HG02870 (cell line): ENCODE data around the gene ISOC2.
"Not testable (repeated sequence)": the region's sequence is repeated elsewhere in the genome, so short reads cannot be mapped to it uniquely, and the experiment has no call there.

ENCODE experiments used
- ATAC-seq: cut with Tn5 transposase; IDR thresholded peaks from one replicate; pipeline ENCODE4 v1.9.1; 2021; ENCODE audit warnings: mild to moderate bottlenecking, moderate library complexity; ENCODE audit not compliant: unreplicated experiment

ISOC2 gene

GRCh38 chr19:55443045-55443823 lies 18.2 kb downstream of the ISOC2 start, which contains the start of gene SHISA7:
TSS of gene SHISA7 (minus strand) at chr19:55443300. CDS start at chr19:55442863, 437 bp downstream.
- no peak for ATAC-seq

GRCh38 chr19:55442372-55442961 lies 19.0 kb downstream of the ISOC2 start:
- ATAC-seq: no peak

GRCh38 chr19:55441692-55442321 lies 19.6 kb downstream of the ISOC2 start:
- ATAC-seq: no peak

GRCh38 chr19:55441319-55441691 lies 20.1 kb downstream of the ISOC2 start:
- ATAC-seq: no peak

GRCh38 chr19:55440411-55441105 lies 20.9 kb downstream of the ISOC2 start:
- ATAC-seq: no peak

GRCh38 chr19:55439052-55439451 lies 22.4 kb downstream of the ISOC2 start:
- ATAC-seq: no peak

GRCh38 chr19:55437410-55437809 lies 24.0 kb downstream of the ISOC2 start:
- ATAC-seq: no peak

GRCh38 chr19:55436847-55437246 lies 24.6 kb downstream of the ISOC2 start:
- ATAC-seq: no peak

- no peak for ATAC-seq
Observed at GRCh38 chr19:55435020-55435419, 26.4 kb downstream of the ISOC2 start.

GRCh38 chr19:55434356-55434919 lies 27.0 kb downstream of the ISOC2 start:
- no peak for ATAC-seq

GRCh38 chr19:55433292-55433691 lies 28.1 kb downstream of the ISOC2 start:
- ATAC-seq: no peak

GRCh38 chr19:55432241-55432959 lies 29.0 kb downstream of the ISOC2 start:
- no peak for ATAC-seq

- no peak for ATAC-seq
Observed at GRCh38 chr19:55431183-55431582, 30.3 kb downstream of the ISOC2 start.

- ATAC-seq: no peak
Observed at GRCh38 chr19:55426042-55426441, 35.4 kb downstream of the ISOC2 start.

- ATAC-seq: no peak
Observed at GRCh38 chr19:55424518-55424917, 36.9 kb downstream of the ISOC2 start.

GRCh38 chr19:55423225-55424005 lies 38.0 kb downstream of the ISOC2 start:
- ATAC-seq: no peak

GRCh38 chr19:55421281-55421680 lies 40.2 kb downstream of the ISOC2 start:
- ATAC-seq: not testable (repeated sequence)

GRCh38 chr19:55419624-55420236 lies 41.7 kb downstream of the ISOC2 start:
- no peak for ATAC-seq

GRCh38 chr19:55419103-55419502 lies 42.3 kb downstream of the ISOC2 start:
- ATAC-seq: no peak
